Fibroblast of lung (primary cell): Measurements from ENCODE around the gene NUP93. TPM values are rescaled to one million over a fixed set of nuclear protein-coding genes. Genes with fewer than 3 reads are reported as not detected.
"Not testable (repeated sequence)": the region's sequence is repeated elsewhere in the genome, so short reads cannot be mapped to it uniquely, and the experiment has no call there.

Experiments used
- DNase-seq, 2 donors: peaks; one replicate each; pipeline versions ENCODE4 v3.0.0 to v3.0.0-alpha.2; 2010; ENCODE audit warnings: low read depth in 2 of 2
- H2AFZ ChIP-seq: 2 replicates; pipeline ENCODE4 v1.5.1; 2012; ENCODE audit warnings: low read length, control low read depth, inconsistent platforms
- H3K27ac ChIP-seq: 2 replicates; pipeline ENCODE4 v1.5.1; 2011; ENCODE audit warnings: low read length, control low read depth; ENCODE audit not compliant: insufficient read depth
- H3K27me3 ChIP-seq: 2 replicates; pipeline ENCODE4 v1.5.1; 2011; ENCODE audit warnings: mild to moderate bottlenecking, low read length; ENCODE audit not compliant: control insufficient read depth, insufficient read depth
- H3K36me3 ChIP-seq: 2 replicates; pipeline ENCODE4 v1.5.1; 2011; ENCODE audit warnings: low read length; ENCODE audit not compliant: control insufficient read depth, insufficient read depth
- H3K4me1 ChIP-seq: 2 replicates; pipeline ENCODE4 v1.5.1; 2011; ENCODE audit warnings: low read length; ENCODE audit not compliant: control insufficient read depth, insufficient read depth; ENCODE audit errors: extremely low read depth
- H3K4me2 ChIP-seq: 2 replicates; pipeline ENCODE4 v1.5.1; 2011; ENCODE audit warnings: low read length, control low read depth; ENCODE audit not compliant: insufficient read depth; ENCODE audit errors: extremely low read depth
- H3K4me3 ChIP-seq, 4 experiments: fragments of 200-600 bp in 1 of 4; sonication (generic) in 1 of 4; replicated peaks in 1 of 4; 2 replicates each; pipeline ENCODE4 v1.5.1; 2011 to 2016; ENCODE audit warnings: low read length in 4 of 4, low read depth in 3 of 4, mild to moderate bottlenecking in 3 of 4, control low read depth in 2 of 4, inconsistent platforms in 1 of 4, mixed read lengths in 1 of 4; ENCODE audit not compliant: insufficient read depth in 1 of 4; ENCODE audit errors: control extremely low read depth in 1 of 4
- H3K79me2 ChIP-seq: 2 replicates; pipeline ENCODE4 v1.5.1; 2012; ENCODE audit warnings: mild to moderate bottlenecking, low read length, inconsistent platforms; ENCODE audit not compliant: control insufficient read depth, insufficient read depth
- H3K9ac ChIP-seq: 2 replicates; pipeline ENCODE4 v1.5.1; 2011; ENCODE audit warnings: mild to moderate bottlenecking, low read length, control low read depth; ENCODE audit not compliant: insufficient read depth
- H3K9me3 ChIP-seq: 2 replicates; pipeline ENCODE4 v1.5.1; 2012; ENCODE audit warnings: low read depth, low read length; ENCODE audit not compliant: control insufficient read depth, insufficient read depth
- H4K20me1 ChIP-seq: 2 replicates; pipeline ENCODE4 v1.5.1; 2011; ENCODE audit warnings: low read length; ENCODE audit not compliant: control insufficient read depth, insufficient read depth; ENCODE audit errors: extremely low read depth
- CTCF ChIP-seq, 2 donors: IDR thresholded peaks in 1 of 2; conservative IDR thresholded peaks in 1 of 2; 1 replicate in 1 of 2; 2 replicates in 1 of 2; pipeline ENCODE4 v1.5.1; 2011 to 2012; ENCODE audit warnings: low read length in 2 of 2, control low read depth in 1 of 2, inconsistent platforms in 1 of 2, low read depth in 1 of 2, mild to moderate bottlenecking in 1 of 2
- EZH2 ChIP-seq: IDR thresholded peaks from 2 replicates; pipeline ENCODE4 v1.5.1; 2012; ENCODE audit warnings: low read length, control low read depth, mild to moderate bottlenecking; ENCODE audit errors: missing control alignments
- polyA plus RNA-seq, 2 donors: library from polyadenylated mRNA; depleted of rRNA in 1 of 2; stranded (reverse) in 1 of 2; unstranded in 1 of 2; fragments of >200 nt; gene quantifications; 2 replicates each; pipeline ENCODE4 v1.2.1, GENCODE V29; 2011 to 2012; ENCODE audit warnings: missing spikeins in 1 of 2
- total RNA-seq: library from RNA; depleted of rRNA; stranded (reverse); fragments of >200 nt; gene quantifications from 2 replicates; pipeline ENCODE4 v1.2.1, GENCODE V29; 2014

Gene NUP93
- total and polyA plus RNA-seq, 2 donors (not counting 1 experiment from before 2014, with no cell fraction given): 37.6 to 42.9 TPM

GRCh38 chr16:56737539-56737938 is 7.6 kb downstream of the NUP93 start:
- no peak for DNase-seq
- H2AFZ ChIP-seq: no peak overlapping the region

GRCh38 chr16:56738221-56738620 is 8.3 kb downstream of the NUP93 start:
- Histone ChIP-seq H3K27ac (no peak overlapping the region), H3K36me3 (no peaks in the 10 kb centered on the region), H3K4me1 (peaks cover 4% of the 10 kb centered on the region), H3K9me3 (no peaks in the 10 kb centered on the region), H3K9ac (no peak overlapping the region), H3K27me3 (no peaks in the 10 kb centered on the region), H2AFZ (no peak overlapping the region), H3K4me2 (no peak overlapping the region), H3K4me3 (no peak overlapping the region), H3K79me2 (peaks cover 32% of the 10 kb centered on the region), H4K20me1 (no peaks in the 10 kb centered on the region)
- TF ChIP-seq CTCF (conservative IDR thresholded peaks at IDR 0.05 in 1 of 2, IDR thresholded peaks at IDR 0.05 in 1 of 2; ENCODE audit: low read depth in 1 of 2, low read length in 2 of 2) (no peak), EZH2 (no peak)
- DNase-seq: peak in 1 of 2 donors; percentile 49

More at GRCh38 chr16:56737539-56737938, 7.6 kb downstream of the NUP93 start:
- Histone ChIP-seq H3K27me3 (no peaks in the 10 kb centered on the region), H3K27ac (no peak overlapping the region), H3K4me2 (no peak overlapping the region), H3K9ac (no peak overlapping the region), H4K20me1 (no peaks in the 10 kb centered on the region), H3K9me3 (no peaks in the 10 kb centered on the region), H3K4me1 (peaks cover 4% of the 10 kb centered on the region), H3K4me3 (no peak overlapping the region), H3K36me3 (no peaks in the 10 kb centered on the region), H3K79me2 (peaks cover 37% of the 10 kb centered on the region)
- TF ChIP-seq EZH2 (no peak), CTCF (conservative IDR thresholded peaks at IDR 0.05 in 1 of 2, IDR thresholded peaks at IDR 0.05 in 1 of 2; ENCODE audit: low read depth in 1 of 2, low read length in 2 of 2) (no peak)

DNA sequence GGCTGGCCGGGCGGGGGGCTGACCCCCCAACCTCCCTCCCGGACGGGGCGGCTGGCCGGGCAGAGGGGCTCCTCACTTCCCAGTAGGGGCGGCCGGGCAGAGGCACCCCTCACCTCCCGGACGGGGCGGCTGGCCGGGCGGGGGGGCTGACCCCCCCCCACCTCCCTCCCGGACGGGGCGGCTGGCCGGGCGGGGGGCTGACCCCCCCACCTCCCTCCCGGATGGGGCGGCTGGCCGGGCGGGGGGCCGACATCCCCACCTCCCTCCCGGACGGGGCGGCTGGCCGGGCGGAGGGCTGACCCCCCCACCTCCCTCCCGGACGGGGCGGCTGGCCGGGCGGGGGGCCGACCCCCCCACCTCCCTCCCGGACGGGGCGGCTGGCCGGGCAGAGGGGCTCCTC is 9.4 kb downstream of the NUP93 start:
- not testable (repeated sequence) for DNase-seq, H3K4me2 ChIP-seq, H3K4me3 ChIP-seq, H3K27me3 ChIP-seq, H3K9me3 ChIP-seq, H2AFZ ChIP-seq, H3K27ac ChIP-seq, H4K20me1 ChIP-seq, H3K4me1 ChIP-seq, H3K9ac ChIP-seq, H3K36me3 ChIP-seq
- H3K79me2 ChIP-seq: peaks cover 32% of the 10 kb centered on the region
